H9 (cell line): ENCODE results near the gene JMJD7. TPM values are rescaled to one million over a fixed set of nuclear protein-coding genes. Genes with fewer than 3 reads are reported as not detected.

Source experiments
- DNase-seq: peaks from one replicate; pipeline ENCODE4 v3.0.0-alpha.2; 2017
- H2AFZ ChIP-seq: one replicate; pipeline ENCODE4 v1.6.1; 2013; ENCODE audit warnings: mild to moderate bottlenecking, low read length, control low read depth, moderate library complexity
- H2AK5ac ChIP-seq: 2 replicates; pipeline ENCODE4 v1.6.1; 2013; ENCODE audit warnings: low read length, control low read depth, mixed read lengths; ENCODE audit not compliant: insufficient read length
- H2BK120ac ChIP-seq: one replicate; pipeline ENCODE4 v1.6.1; 2013; ENCODE audit warnings: low read depth, mild to moderate bottlenecking, low read length, control low read depth, inconsistent platforms; ENCODE audit not compliant: poor library complexity, severe bottlenecking
- H2BK12ac ChIP-seq: 2 replicates; pipeline ENCODE4 v1.6.1; 2013; ENCODE audit warnings: low read length, control low read depth, mixed read lengths, low read depth; ENCODE audit not compliant: insufficient read length
- H2BK15ac ChIP-seq: 2 replicates; pipeline ENCODE4 v1.6.1; 2013; ENCODE audit warnings: low read depth, low read length, control low read depth
- H2BK20ac ChIP-seq: one replicate; pipeline ENCODE4 v1.6.1; 2013; ENCODE audit warnings: low read depth, mild to moderate bottlenecking, low read length, control low read depth, inconsistent platforms; ENCODE audit not compliant: poor library complexity, severe bottlenecking
- H2BK5ac ChIP-seq: 2 replicates; pipeline ENCODE4 v1.6.1; 2013; ENCODE audit warnings: low read length, control low read depth, mixed read lengths; ENCODE audit not compliant: insufficient read length
- H3K14ac ChIP-seq: 2 replicates; pipeline ENCODE4 v1.6.1; 2013; ENCODE audit warnings: low read length, control low read depth; ENCODE audit not compliant: insufficient read depth
- H3K18ac ChIP-seq: 2 replicates; pipeline ENCODE4 v1.6.1; 2013; ENCODE audit warnings: low read depth, mild to moderate bottlenecking, mixed read lengths, low read length, control low read depth; ENCODE audit not compliant: insufficient read length
- H3K23ac ChIP-seq: 2 replicates; pipeline ENCODE4 v1.6.1; 2013; ENCODE audit warnings: low read length, control low read depth, mixed read lengths, low read depth; ENCODE audit not compliant: insufficient read length
- H3K23me2 ChIP-seq: 2 replicates; pipeline ENCODE4 v1.6.1; 2013; ENCODE audit warnings: low read depth, mild to moderate bottlenecking, mixed read lengths, low read length, control low read depth; ENCODE audit not compliant: insufficient read length, poor library complexity, severe bottlenecking
- H3K27ac ChIP-seq: 2 replicates; pipeline ENCODE4 v1.5.1; 2013; ENCODE audit warnings: low read length, control low read depth, mixed read lengths, low read depth; ENCODE audit not compliant: insufficient read length
- H3K27me3 ChIP-seq: 2 replicates; pipeline ENCODE4 v1.6.1; 2013; ENCODE audit warnings: low read length, control low read depth, inconsistent platforms; ENCODE audit not compliant: insufficient read depth
- H3K4ac ChIP-seq: 2 replicates; pipeline ENCODE4 v1.6.1; 2013; ENCODE audit warnings: low read depth, mild to moderate bottlenecking, control low read depth, inconsistent platforms, low read length, moderate library complexity
- H3K4me1 ChIP-seq: 2 replicates; pipeline ENCODE4 v1.6.1; 2013; ENCODE audit warnings: low read length, control low read depth, inconsistent platforms; ENCODE audit not compliant: insufficient read depth
- H3K4me2 ChIP-seq: 2 replicates; pipeline ENCODE4 v1.6.1; 2013; ENCODE audit warnings: low read length, control low read depth, mixed read lengths; ENCODE audit not compliant: insufficient read length, insufficient read depth
- H3K56ac ChIP-seq: 2 replicates; pipeline ENCODE4 v1.6.1; 2013; ENCODE audit warnings: low read depth, mild to moderate bottlenecking, mixed read lengths, low read length, control low read depth; ENCODE audit not compliant: insufficient read length
- H3K79me1 ChIP-seq: 2 replicates; pipeline ENCODE4 v1.6.1; 2013; ENCODE audit warnings: low read depth, mild to moderate bottlenecking, moderate library complexity, low read length, control low read depth, inconsistent platforms; ENCODE audit not compliant: insufficient read depth, poor library complexity, severe bottlenecking
- H3K79me2 ChIP-seq: 2 replicates; pipeline ENCODE4 v1.6.1; 2013; ENCODE audit warnings: low read length, control low read depth, inconsistent platforms; ENCODE audit not compliant: insufficient read depth
- H3K9ac ChIP-seq: 2 replicates; pipeline ENCODE4 v1.6.1; 2013; ENCODE audit warnings: low read length, control low read depth, mixed read lengths; ENCODE audit not compliant: insufficient read length; ENCODE audit errors: extremely low read depth
- H3K9me3 ChIP-seq: one replicate; pipeline ENCODE4 v1.6.1; 2013; ENCODE audit warnings: low read depth, low read length, inconsistent platforms; ENCODE audit not compliant: control insufficient read depth
- H3T11ph ChIP-seq: one replicate; pipeline ENCODE4 v1.6.1; 2013; ENCODE audit warnings: mild to moderate bottlenecking, low read length, control low read depth, inconsistent platforms
- H4K20me1 ChIP-seq: one replicate; pipeline ENCODE4 v1.6.1; 2013; ENCODE audit not compliant: control insufficient read depth, insufficient read length, insufficient read depth
- H4K5ac ChIP-seq: 2 replicates; pipeline ENCODE4 v1.6.1; 2013; ENCODE audit warnings: low read depth, mild to moderate bottlenecking, mixed read lengths, low read length, control low read depth; ENCODE audit not compliant: insufficient read length
- H4K8ac ChIP-seq: replicated peaks from 2 replicates; pipeline ENCODE4 v1.6.1; 2013; ENCODE audit warnings: low read length, control low read depth, mixed read lengths, low read depth; ENCODE audit not compliant: insufficient read length
- H4K91ac ChIP-seq: 2 replicates; pipeline ENCODE4 v1.6.1; 2013; ENCODE audit warnings: low read depth, mild to moderate bottlenecking, moderate library complexity, mixed read lengths, low read length, control low read depth; ENCODE audit not compliant: insufficient read length
- H3K27ac Mint-ChIP-seq, 3 experiments: 2 replicates in 2 of 3; 3 replicates in 1 of 3; pipeline ENCODE4 v1.8.0; 2020 to 2021; ENCODE audit warnings: mixed read lengths in 3 of 3, mild to moderate bottlenecking in 1 of 3, moderate library complexity in 1 of 3
- H3K27me3 Mint-ChIP-seq: 2 replicates; pipeline ENCODE4 v1.8.0; 2021; ENCODE audit warnings: low read depth, mild to moderate bottlenecking, moderate library complexity, mixed read lengths
- H3K36me3 Mint-ChIP-seq, 3 experiments: 2 replicates in 2 of 3; 3 replicates in 1 of 3; pipeline ENCODE4 v1.8.0; 2020 to 2021; ENCODE audit warnings: low read depth in 3 of 3, mixed read lengths in 3 of 3; ENCODE audit not compliant: insufficient read depth in 1 of 3
- H3K4me1 Mint-ChIP-seq, 2 experiments: 2 replicates each; pipeline ENCODE4 v1.8.0; 2020; ENCODE audit warnings: mixed read lengths in 2 of 2
- H3K4me3 Mint-ChIP-seq, 2 experiments: 2 replicates in 1 of 2; 3 replicates in 1 of 2; pipeline ENCODE4 v1.8.0; 2020 to 2021; ENCODE audit warnings: mild to moderate bottlenecking in 2 of 2, mixed read lengths in 2 of 2, moderate library complexity in 1 of 2
- H3K9me3 Mint-ChIP-seq, 2 experiments: 2 replicates in 1 of 2; 3 replicates in 1 of 2; pipeline ENCODE4 v1.8.0; 2020; ENCODE audit warnings: mild to moderate bottlenecking in 2 of 2, mixed read lengths in 2 of 2, moderate library complexity in 1 of 2
- CTCF ChIP-seq: fragments of 200-600 bp; sonication (generic); conservative IDR thresholded peaks from 3 replicates; pipeline ENCODE4 v1.8.0; 2021; ENCODE audit warnings: antibody characterized with exemption, mild to moderate bottlenecking
- WGBS: extraction: QIAGEN DNeasy Blood & Tissue Kit; methylation state at CpG from one replicate; pipeline ENCODE4 v1.1.7; 2013; ENCODE audit warnings: missing lambda C conversion rate, low lambda C conversion rate, mixed read lengths; ENCODE audit not compliant: insufficient read length; ENCODE audit errors: extremely low coverage; 5-methylcytosine and 5-hydroxymethylcytosine counted together
- total RNA-seq: library from RNA; stranded (reverse); gene quantifications from 2 replicates; pipeline ENCODE4 v1.2.1, GENCODE V29; 2021

The JMJD7 gene
- total RNA-seq, 1 experiment from 2014 or later: 13.3 TPM

GRCh38 chr15:41816788-41817187 lies 11.1 kb upstream of the JMJD7 start:
- Histone ChIP-seq H2BK12ac (no peak overlapping the region), H3K9ac (no peak overlapping the region), H4K5ac (no peak overlapping the region), H2AK5ac (no peak overlapping the region), H3K79me2 (no peaks in the 10 kb centered on the region), H3K23ac (no peak overlapping the region), H2BK20ac (no peak overlapping the region), H3K79me1 (no peaks in the 10 kb centered on the region), H3K9me3 (no peaks in the 10 kb centered on the region), H2BK5ac (no peak overlapping the region), H3K4ac (no peak overlapping the region), H3K27me3 (no peaks in the 10 kb centered on the region), H2BK15ac (no peak overlapping the region), H3K23me2 (no peaks in the 10 kb centered on the region), H4K8ac (no peak overlapping the region), H4K20me1 (no peaks in the 10 kb centered on the region), H3K4me1 (no peaks in the 10 kb centered on the region), H3K4me2 (no peak overlapping the region), H2AFZ (no peak overlapping the region), H3K14ac (no peak overlapping the region), H3K18ac (no peak overlapping the region), H3T11ph (no peak overlapping the region), H4K91ac (no peak overlapping the region), H3K56ac (no peak overlapping the region), H3K27ac (no peak overlapping the region), H2BK120ac (no peak overlapping the region)
- H3K9me3 Mint-ChIP-seq: no peaks in the 10 kb centered on the region
- no peaks in the 10 kb centered on the region for H3K27me3 Mint-ChIP-seq
- H3K4me1 Mint-ChIP-seq: no peaks in the 10 kb centered on the region
- DNase-seq: no peak
- H3K27ac Mint-ChIP-seq: no peak overlapping the region
- TF ChIP-seq CTCF: no peak
- H3K36me3 Mint-ChIP-seq: peaks cover 3 to 16% (median 3%) of the 10 kb centered on the region in 3 experiments; a peak in 5 of 7 replicates
- no peak overlapping the region; a peak in 1 of 5 replicates for H3K4me3 Mint-ChIP-seq
- WGBS: no CpG with 5 or more reads among the region's 9 CpGs
